Nephron (organoid): ENCODE results near the gene SPDYE9.
"Not testable (repeated sequence)": the region's sequence is repeated elsewhere in the genome, so short reads cannot be mapped to it uniquely, and the experiment has no call there.

ENCODE experiments used
- H3K27ac Mint-ChIP-seq, 3 experiments: 2 replicates each; pipeline ENCODE4 v1.8.0; 2020; ENCODE audit warnings: mixed read lengths in 3 of 3, mild to moderate bottlenecking in 2 of 3, moderate library complexity in 1 of 3
- H3K27me3 Mint-ChIP-seq: 2 replicates; pipeline ENCODE4 v1.8.0; 2021; ENCODE audit warnings: low read depth, mild to moderate bottlenecking, moderate library complexity, mixed read lengths
- H3K36me3 Mint-ChIP-seq: 2 replicates; pipeline ENCODE4 v1.8.0; 2020; ENCODE audit warnings: low read depth, mixed read lengths
- H3K4me1 Mint-ChIP-seq: 2 replicates; pipeline ENCODE4 v1.8.0; 2020; ENCODE audit warnings: mixed read lengths
- H3K4me3 Mint-ChIP-seq, 3 experiments: 2 replicates each; pipeline ENCODE4 v1.8.0; 2020; ENCODE audit warnings: mild to moderate bottlenecking in 3 of 3, mixed read lengths in 3 of 3, moderate library complexity in 2 of 3
- H3K9me3 Mint-ChIP-seq: 2 replicates; pipeline ENCODE4 v1.8.0; 2020; ENCODE audit warnings: mixed read lengths

The SPDYE9 gene

DNA sequence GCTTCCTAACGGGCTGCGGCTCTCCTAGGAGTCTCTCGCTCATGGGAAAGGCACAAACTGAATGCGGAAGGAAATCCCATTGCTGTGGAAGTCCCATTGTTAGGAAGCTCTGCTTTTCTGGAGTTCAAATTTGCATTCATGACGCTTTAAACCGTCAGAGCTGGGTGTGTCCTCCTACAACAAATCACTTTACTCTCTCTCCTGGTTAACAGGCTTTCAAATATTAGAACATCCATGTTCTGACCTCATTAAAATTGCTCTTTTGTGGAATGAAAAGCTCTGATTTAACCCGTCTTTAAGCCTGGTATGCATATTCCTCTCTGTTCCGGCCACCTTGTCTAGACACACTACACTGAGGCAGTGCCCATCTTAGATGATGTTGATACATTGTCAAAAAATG is at the start of gene SPDYE9:
SPDYE9 (minus strand) TSS at position 101 of the 400 bp plus-strand sequence. CDS start 1,800 bp downstream, outside the sequence.
- not testable (repeated sequence) for H3K4me3 Mint-ChIP-seq, H3K9me3 Mint-ChIP-seq, H3K36me3 Mint-ChIP-seq, H3K4me1 Mint-ChIP-seq, H3K27me3 Mint-ChIP-seq, H3K27ac Mint-ChIP-seq

GRCh38 chr7:73134866-73135265 is 49.0 kb upstream of the SPDYE9 start:
- H3K4me3 Mint-ChIP-seq, H3K4me1 Mint-ChIP-seq, H3K9me3 Mint-ChIP-seq, H3K27me3 Mint-ChIP-seq, H3K27ac Mint-ChIP-seq, H3K36me3 Mint-ChIP-seq: not testable (repeated sequence)

DNA sequence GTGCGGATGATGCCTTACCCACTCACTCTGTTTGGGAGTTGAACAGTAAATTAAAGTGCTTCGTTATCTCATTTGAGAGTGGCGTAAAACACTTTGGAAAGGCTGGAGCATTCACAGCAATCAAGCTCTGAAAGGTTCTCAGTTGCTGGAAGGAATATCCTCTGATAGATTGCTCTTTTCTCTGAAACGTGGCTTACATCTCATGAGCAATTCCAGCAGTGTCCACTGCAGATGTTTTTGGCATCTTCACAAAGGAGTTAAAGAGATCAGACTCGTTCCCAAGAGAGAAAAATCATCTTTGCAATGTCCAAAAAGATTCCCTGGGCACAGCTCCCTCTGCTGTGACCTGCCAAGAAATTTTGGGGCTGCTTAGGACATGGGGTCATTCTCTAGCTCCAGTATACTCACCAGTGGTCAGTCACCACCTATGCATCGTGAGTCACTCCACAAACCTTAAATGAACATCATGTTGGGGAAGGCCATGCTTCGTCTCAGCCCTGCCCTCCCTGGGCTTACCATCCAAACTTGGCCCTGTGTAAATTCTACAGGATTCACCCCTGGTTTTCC is 46.9 kb upstream of the SPDYE9 start:
- H3K4me1 Mint-ChIP-seq, H3K4me3 Mint-ChIP-seq, H3K27me3 Mint-ChIP-seq, H3K27ac Mint-ChIP-seq, H3K9me3 Mint-ChIP-seq, H3K36me3 Mint-ChIP-seq: not testable (repeated sequence)

DNA sequence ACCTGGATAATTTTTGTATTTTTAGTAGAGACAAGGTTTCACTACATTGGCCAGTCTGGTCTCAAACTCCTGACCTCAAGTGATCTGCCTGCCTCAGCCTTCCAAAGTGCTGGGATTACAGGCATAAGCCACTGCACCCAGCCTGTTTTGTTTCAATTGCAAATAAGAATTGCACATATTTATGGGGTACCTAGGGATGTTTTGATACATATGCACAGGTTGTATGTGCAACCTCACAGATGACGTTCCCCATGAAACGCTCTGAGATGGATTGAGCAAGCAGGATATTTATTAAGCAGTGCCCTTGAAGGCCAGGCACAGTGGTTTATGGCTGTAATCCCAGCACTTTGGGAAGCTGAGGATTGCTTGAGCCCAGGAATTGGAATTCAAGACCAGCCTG is 44.8 kb upstream of the SPDYE9 start:
- H3K36me3 Mint-ChIP-seq, H3K27me3 Mint-ChIP-seq, H3K4me1 Mint-ChIP-seq, H3K4me3 Mint-ChIP-seq, H3K9me3 Mint-ChIP-seq, H3K27ac Mint-ChIP-seq: not testable (repeated sequence)

DNA sequence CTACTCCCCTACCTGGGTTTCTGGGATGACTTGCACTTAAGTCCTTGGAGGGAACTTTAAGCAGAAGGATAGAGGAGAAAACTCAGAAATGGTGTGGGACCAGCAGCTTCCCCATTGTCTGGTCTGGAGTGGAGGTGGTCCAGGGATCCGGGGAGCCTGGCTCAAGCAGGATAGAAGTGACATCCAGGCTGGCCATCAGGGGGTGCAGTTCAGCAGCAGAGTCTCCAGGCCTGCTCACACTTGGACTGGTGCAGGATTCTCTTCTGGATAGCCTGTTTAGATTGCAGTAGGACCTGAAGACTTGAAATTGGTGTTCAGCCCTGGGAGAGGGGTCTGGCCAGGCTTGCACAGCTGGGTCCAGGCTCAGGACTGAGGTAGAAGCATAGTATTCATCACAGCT is 38.3 kb upstream of the SPDYE9 start:
- H3K27me3 Mint-ChIP-seq, H3K36me3 Mint-ChIP-seq, H3K27ac Mint-ChIP-seq, H3K4me1 Mint-ChIP-seq, H3K4me3 Mint-ChIP-seq, H3K9me3 Mint-ChIP-seq: not testable (repeated sequence)

DNA sequence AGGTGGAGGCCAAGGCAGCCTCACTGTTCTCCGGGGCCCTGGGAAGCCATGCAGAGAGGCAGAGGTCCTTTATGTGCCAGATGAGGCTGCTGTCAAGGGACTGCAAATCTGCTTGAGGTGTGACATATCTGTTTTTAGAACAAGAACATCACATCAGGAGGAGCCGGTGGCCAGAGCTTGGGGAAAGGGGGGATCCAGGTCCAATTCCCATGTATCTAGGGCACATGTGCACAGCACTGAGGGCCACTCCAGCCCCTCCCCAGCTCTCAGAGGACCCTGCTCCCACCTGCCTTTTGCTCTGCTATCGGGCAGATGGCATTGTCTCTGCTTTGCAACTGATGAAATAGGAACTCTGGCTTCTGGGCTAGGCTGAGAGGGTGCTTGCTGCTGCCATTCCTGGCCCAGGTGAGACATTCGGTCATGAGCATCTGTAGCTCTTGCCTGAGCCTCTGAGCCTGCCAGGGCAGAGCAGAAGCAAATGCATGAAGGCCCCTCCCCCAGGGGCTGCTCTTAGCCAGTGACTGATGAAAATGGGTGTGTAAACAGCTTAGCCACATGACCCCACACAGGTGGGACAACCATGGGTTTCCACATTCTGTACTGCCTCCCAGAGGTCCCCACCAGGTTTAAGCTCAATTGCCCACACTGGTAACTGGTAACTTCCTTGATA is 37.1 kb upstream of the SPDYE9 start:
- H3K27ac Mint-ChIP-seq, H3K27me3 Mint-ChIP-seq, H3K9me3 Mint-ChIP-seq, H3K4me1 Mint-ChIP-seq, H3K36me3 Mint-ChIP-seq, H3K4me3 Mint-ChIP-seq: not testable (repeated sequence)

- not testable (repeated sequence) for H3K27me3 Mint-ChIP-seq, H3K36me3 Mint-ChIP-seq, H3K4me3 Mint-ChIP-seq, H3K4me1 Mint-ChIP-seq, H3K27ac Mint-ChIP-seq, H3K9me3 Mint-ChIP-seq
Observed at GRCh38 chr7:73118155-73118554, 32.3 kb upstream of the SPDYE9 start.

DNA sequence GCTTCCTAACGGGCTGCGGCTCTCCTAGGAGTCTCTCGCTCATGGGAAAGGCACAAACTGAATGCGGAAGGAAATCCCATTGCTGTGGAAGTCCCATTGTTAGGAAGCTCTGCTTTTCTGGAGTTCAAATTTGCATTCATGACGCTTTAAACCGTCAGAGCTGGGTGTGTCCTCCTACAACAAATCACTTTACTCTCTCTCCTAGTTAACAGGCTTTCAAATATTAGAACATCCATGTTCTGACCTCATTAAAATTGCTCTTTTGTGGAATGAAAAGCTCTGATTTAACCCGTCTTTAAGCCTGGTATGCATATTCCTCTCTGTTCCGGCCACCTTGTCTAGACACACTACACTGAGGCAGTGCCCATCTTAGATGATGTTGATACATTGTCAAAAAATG is 28.0 kb downstream of the SPDYE9 start, which contains the start of gene SPDYE11:
SPDYE11 (minus strand) TSS at position 101 of the 400 bp plus-strand sequence. CDS start 1,800 bp downstream, outside the sequence.
- not testable (repeated sequence) for H3K4me3 Mint-ChIP-seq, H3K36me3 Mint-ChIP-seq, H3K9me3 Mint-ChIP-seq, H3K4me1 Mint-ChIP-seq, H3K27me3 Mint-ChIP-seq, H3K27ac Mint-ChIP-seq

GRCh38 chr7:73029666-73030065 is 56.2 kb downstream of the SPDYE9 start, which contains the start of gene SPDYE8:
TSS of gene SPDYE8 (minus strand) at chr7:73029766. CDS start at chr7:73027966, 1,800 bp downstream.
- not testable (repeated sequence) for H3K9me3 Mint-ChIP-seq, H3K36me3 Mint-ChIP-seq, H3K27ac Mint-ChIP-seq, H3K4me3 Mint-ChIP-seq, H3K27me3 Mint-ChIP-seq, H3K4me1 Mint-ChIP-seq
